ENCODE measurements around the gene FAIM2.

- TF ChIP-seq POLR2A (conservative IDR thresholded peaks at IDR 0.05) (no peak), TAF1 (IDR thresholded peaks at IDR 0.05; ENCODE audit: control insufficient read depth, extremely low read depth, insufficient read depth, low read length, severe bottlenecking) (no peak), CEBPZ (IDR thresholded peaks at IDR 0.05; ENCODE audit: borderline replicate concordance, low read depth, low read length) (no peak), CTCF (IDR thresholded peaks at IDR 0.05 in 2 of 3, conservative IDR thresholded peaks at IDR 0.05 in 1 of 3; ENCODE audit: insufficient read depth in 2 of 3, low read depth in 1 of 3, low read length in 3 of 3) (no peak), MAZ (CRISPR knock-in tag; conservative IDR thresholded peaks at IDR 0.05 in 1 of 2, IDR thresholded peaks at IDR 0.05 in 1 of 2) (no peak), TFE3 (CRISPR knock-in tag; IDR thresholded peaks at IDR 0.05) (no peak), MYNN (IDR thresholded peaks at IDR 0.05) (no peak), MYNN (CRISPR knock-in tag; IDR thresholded peaks at IDR 0.05) (no peak), PATZ1 (CRISPR knock-in tag; IDR thresholded peaks at IDR 0.05; ENCODE audit: borderline replicate concordance) (no peak), ETS1 (conservative IDR thresholded peaks at IDR 0.05; ENCODE audit: control insufficient read depth, low read depth, low read length) (no peak), PHF8 (IDR thresholded peaks at IDR 0.05; ENCODE audit: borderline replicate concordance, low read length) (no peak)
These were observed 33.7 kb downstream of the FAIM2 start for GRCh38 chr12:49869816-49870500.
